Activated CD4-positive, alpha-beta T cell treated with anti-CD3 and anti-CD28 coated beads, Interleukin-2, amount 50 U/mL, for 48 hours (primary cell): ENCODE results near the gene UBXN10.
A peak's percentile ranks its signal among the peaks of the same experiment; 100 is the strongest.
"Not testable (repeated sequence)": the region's sequence is repeated elsewhere in the genome, so short reads cannot be mapped to it uniquely, and the experiment has no call there.

Experiments
- DNase-seq, 2 experiments: peaks; one replicate each; pipeline ENCODE4 v3.0.0-alpha.2; 2020

The UBXN10 gene

GRCh38 chr1:20210736-20211460 lies 25.0 kb downstream of the UBXN10 start:
- no peak for DNase-seq

- no peak for DNase-seq
These were observed 25.6 kb downstream of the UBXN10 start for GRCh38 chr1:20211511-20211931.

GRCh38 chr1:20212085-20212684 lies 26.3 kb downstream of the UBXN10 start:
- no peak for DNase-seq

- DNase-seq: peak; percentile 48 to 62
These were observed 26.9 kb downstream of the UBXN10 start for GRCh38 chr1:20212685-20213331.

- no peak for DNase-seq
These were observed 29.8 kb downstream of the UBXN10 start for GRCh38 chr1:20215716-20216115.

- DNase-seq: peak in 1 of 2 experiments; percentile 25
These were observed 30.7 kb downstream of the UBXN10 start for GRCh38 chr1:20216574-20216973.

- not testable (repeated sequence) for DNase-seq
These were observed 33.2 kb downstream of the UBXN10 start for GRCh38 chr1:20219053-20219452.

GRCh38 chr1:20220036-20220435 lies 34.1 kb downstream of the UBXN10 start:
- no peak for DNase-seq

- no peak for DNase-seq
These were observed 37.2 kb downstream of the UBXN10 start for GRCh38 chr1:20223106-20223505.

GRCh38 chr1:20223551-20224419 lies 37.9 kb downstream of the UBXN10 start:
- no peak for DNase-seq

GRCh38 chr1:20224546-20224945 lies 38.6 kb downstream of the UBXN10 start:
- no peak for DNase-seq

- no peak for DNase-seq
These were observed 41.8 kb downstream of the UBXN10 start for GRCh38 chr1:20227704-20228103.

GRCh38 chr1:20228314-20228825 lies 42.5 kb downstream of the UBXN10 start:
- no peak for DNase-seq

GRCh38 chr1:20229171-20229570 lies 43.3 kb downstream of the UBXN10 start:
- DNase-seq: no peak

GRCh38 chr1:20232564-20232963 lies 46.7 kb downstream of the UBXN10 start:
- DNase-seq: not testable (repeated sequence)

GRCh38 chr1:20233394-20233793 lies 47.5 kb downstream of the UBXN10 start:
- DNase-seq: no peak

GRCh38 chr1:20233866-20234265 lies 48.0 kb downstream of the UBXN10 start:
- no peak for DNase-seq

- DNase-seq: no peak
These were observed 49.1 kb downstream of the UBXN10 start for GRCh38 chr1:20234788-20235535.

GRCh38 chr1:20237646-20238045 lies 51.8 kb downstream of the UBXN10 start:
- DNase-seq: no peak

- DNase-seq: no peak
These were observed 54.1 kb downstream of the UBXN10 start for GRCh38 chr1:20240012-20240411.

GRCh38 chr1:20242890-20243479 lies 57.1 kb downstream of the UBXN10 start:
- DNase-seq: no peak
